ENCODE data around the gene RXRA.
A peak's percentile ranks its signal among the peaks of the same experiment; 100 is the strongest.

RXRA gene

GRCh38 chr9:134325813-134326723 is at the start of gene RXRA:
RXRA (plus strand) TSS chr9:134326455; CDS start chr9:134326632, 177 bp downstream.
- peak; percentile 30 for DNase-seq

- no peak for DNase-seq
These were observed 48.0 kb upstream of the RXRA start for GRCh38 chr9:134278286-134278685.

- DNase-seq = no peak
These were observed 47.1 kb upstream of the RXRA start for GRCh38 chr9:134278974-134279640.

- no peak for DNase-seq
These were observed 44.1 kb upstream of the RXRA start for GRCh38 chr9:134282138-134282650.

- no peak for DNase-seq
These were observed 43.1 kb upstream of the RXRA start for GRCh38 chr9:134283111-134283515.

- DNase-seq = no peak
These were observed 42.5 kb upstream of the RXRA start for GRCh38 chr9:134283692-134284265.

GRCh38 chr9:134284273-134284672 is 42.0 kb upstream of the RXRA start:
- DNase-seq = no peak

- DNase-seq = no peak
These were observed 41.5 kb upstream of the RXRA start for GRCh38 chr9:134284741-134285140.

- DNase-seq = no peak
These were observed 40.9 kb upstream of the RXRA start for GRCh38 chr9:134285215-134285845.

- no peak for DNase-seq
These were observed 39.6 kb upstream of the RXRA start for GRCh38 chr9:134286471-134287245.

GRCh38 chr9:134287591-134288491 is 38.4 kb upstream of the RXRA start:
- no peak for DNase-seq

- DNase-seq = no peak
These were observed 37.5 kb upstream of the RXRA start for GRCh38 chr9:134288746-134289145.

- DNase-seq = no peak
These were observed 36.9 kb upstream of the RXRA start for GRCh38 chr9:134289241-134289875.

- DNase-seq = no peak
These were observed 35.4 kb upstream of the RXRA start for GRCh38 chr9:134290603-134291451.

GRCh38 chr9:134291452-134291881 is 34.8 kb upstream of the RXRA start:
- no peak for DNase-seq

- DNase-seq = no peak
These were observed 34.0 kb upstream of the RXRA start for GRCh38 chr9:134291961-134292871.

- DNase-seq = no peak
These were observed 33.2 kb upstream of the RXRA start for GRCh38 chr9:134293031-134293521.

GRCh38 chr9:134293611-134294152 is 32.6 kb upstream of the RXRA start:
- no peak for DNase-seq

All from NCI-H524 treated with DMSO at 0.1 percent for 48 hours (cell line).